ENCODE measurements around the gene RPAP2.
"Not testable (repeated sequence)": the region's sequence is repeated elsewhere in the genome, so short reads cannot be mapped to it uniquely, and the experiment has no call there.

The RPAP2 gene

DNA sequence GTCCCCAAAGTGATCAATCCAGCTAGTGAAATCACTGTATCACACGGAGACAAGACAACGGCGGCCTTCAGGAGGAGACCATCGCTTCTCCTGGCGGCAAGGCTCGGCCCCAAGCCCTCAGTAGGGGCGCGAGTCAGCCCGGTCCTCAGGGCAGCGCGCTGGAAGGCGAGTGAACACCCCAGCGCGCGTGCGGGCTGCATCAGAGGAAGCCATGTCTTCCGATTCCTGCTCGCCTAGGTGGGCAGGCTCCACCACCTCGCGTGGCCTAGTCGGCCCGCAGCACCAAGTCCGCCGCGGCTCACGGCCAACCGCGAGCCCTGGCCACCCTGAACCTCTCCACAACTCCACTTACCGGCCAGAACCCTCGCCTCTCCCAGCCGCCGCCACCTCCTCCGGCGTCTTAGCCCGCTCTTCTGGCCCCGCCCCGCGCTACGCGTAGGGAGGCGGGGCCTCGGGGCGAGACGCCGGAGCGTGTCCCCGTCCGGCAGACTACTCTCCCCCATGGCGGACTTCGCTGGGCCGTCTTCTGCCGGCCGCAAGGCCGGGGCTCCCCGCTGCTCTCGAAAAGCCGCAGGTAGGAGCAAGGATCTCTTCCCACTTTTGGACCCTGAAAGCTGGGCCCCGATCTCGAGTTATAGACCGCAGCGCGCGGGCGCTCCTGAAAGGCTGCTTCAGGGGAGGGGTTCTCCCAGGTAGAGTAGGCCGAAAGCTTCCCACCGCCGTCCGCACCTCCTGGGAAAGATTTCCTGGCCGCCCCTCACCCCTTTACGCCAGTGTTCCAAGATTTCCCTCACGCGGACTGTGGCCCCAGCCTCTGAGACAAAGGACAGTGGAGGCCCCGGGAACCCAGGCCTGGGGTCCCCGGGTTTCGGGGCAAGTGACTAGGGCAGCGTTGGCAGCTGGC is at the start of gene RPAP2, which contains the start of gene GLMN:
TSS of gene RPAP2 (plus strand) at position 487 of the 904 bp plus-strand sequence. CDS start at position 502, 15 bp downstream.
TSS of gene GLMN (minus strand) at position 415 of the 904 bp plus-strand sequence. CDS start 988 bp downstream, outside the sequence.
- H3K4me3 ChIP-seq (replicated peaks; ENCODE audit: low read depth, low read length), result peak within 1 kb of the TSS; percentile 82
- TF ChIP-seq, protein P1, sequence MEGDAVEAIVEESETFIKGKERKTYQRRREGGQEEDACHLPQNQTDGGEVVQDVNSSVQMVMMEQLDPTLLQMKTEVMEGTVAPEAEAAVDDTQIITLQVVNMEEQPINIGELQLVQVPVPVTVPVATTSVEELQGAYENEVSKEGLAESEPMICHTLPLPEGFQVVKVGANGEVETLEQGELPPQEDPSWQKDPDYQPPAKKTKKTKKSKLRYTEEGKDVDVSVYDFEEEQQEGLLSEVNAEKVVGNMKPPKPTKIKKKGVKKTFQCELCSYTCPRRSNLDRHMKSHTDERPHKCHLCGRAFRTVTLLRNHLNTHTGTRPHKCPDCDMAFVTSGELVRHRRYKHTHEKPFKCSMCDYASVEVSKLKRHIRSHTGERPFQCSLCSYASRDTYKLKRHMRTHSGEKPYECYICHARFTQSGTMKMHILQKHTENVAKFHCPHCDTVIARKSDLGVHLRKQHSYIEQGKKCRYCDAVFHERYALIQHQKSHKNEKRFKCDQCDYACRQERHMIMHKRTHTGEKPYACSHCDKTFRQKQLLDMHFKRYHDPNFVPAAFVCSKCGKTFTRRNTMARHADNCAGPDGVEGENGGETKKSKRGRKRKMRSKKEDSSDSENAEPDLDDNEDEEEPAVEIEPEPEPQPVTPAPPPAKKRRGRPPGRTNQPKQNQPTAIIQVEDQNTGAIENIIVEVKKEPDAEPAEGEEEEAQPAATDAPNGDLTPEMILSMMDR (IDR thresholded peaks at IDR 0.05; ENCODE audit: low read depth, low read length, missing control alignments), result no peak
- peak; percentile 26 for DNase-seq (ENCODE audit: extremely low read depth, low read depth)

DNA sequence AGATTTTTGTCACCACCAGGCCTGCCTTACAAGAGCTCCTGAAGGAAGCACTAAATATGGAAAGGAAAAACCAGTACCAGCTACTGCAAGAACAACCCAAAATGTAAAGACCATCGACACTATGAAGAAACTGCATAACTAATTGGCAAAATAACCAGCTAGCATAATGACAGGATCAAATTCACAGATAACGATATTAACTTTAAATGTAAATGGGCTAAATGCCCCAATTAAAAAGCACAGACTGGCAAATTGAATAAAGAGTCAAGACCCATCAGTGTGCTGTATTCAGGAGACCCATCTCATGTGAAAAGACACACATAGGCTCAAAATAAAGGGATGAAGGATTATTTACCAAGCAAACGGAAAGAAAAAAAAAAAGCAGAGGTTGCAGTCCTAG is 44.1 kb upstream of the RPAP2 start:
- DNase-seq (ENCODE audit: extremely low read depth, low read depth); H3K4me3 ChIP-seq (replicated peaks; ENCODE audit: low read depth, low read length): not testable (repeated sequence)

DNA sequence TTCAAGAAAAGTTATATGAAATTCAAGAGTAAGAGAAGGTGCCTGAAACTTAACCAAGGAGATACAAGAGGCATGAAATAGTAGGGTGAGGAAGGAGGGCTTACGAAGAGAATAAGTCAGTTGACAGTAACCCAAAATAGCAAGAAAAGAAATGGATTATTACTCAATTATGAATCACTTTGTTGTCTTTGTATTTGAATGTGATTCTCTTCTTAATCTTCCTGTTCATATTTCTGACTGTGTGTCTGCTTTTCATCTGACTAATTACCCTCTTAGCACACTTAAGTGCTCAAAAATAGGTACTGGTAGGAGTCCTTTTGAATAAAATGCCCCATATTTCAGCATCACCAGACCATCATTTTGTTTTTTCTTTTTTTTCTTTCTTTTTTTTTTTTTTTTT is 39.5 kb upstream of the RPAP2 start:
- TF ChIP-seq, protein P1 (IDR thresholded peaks at IDR 0.05; ENCODE audit: low read depth, low read length, missing control alignments), result no peak
- no peak for DNase-seq (ENCODE audit: extremely low read depth, low read depth)
- no peak overlapping the region for H3K4me3 ChIP-seq (replicated peaks; ENCODE audit: low read depth, low read length)

DNA sequence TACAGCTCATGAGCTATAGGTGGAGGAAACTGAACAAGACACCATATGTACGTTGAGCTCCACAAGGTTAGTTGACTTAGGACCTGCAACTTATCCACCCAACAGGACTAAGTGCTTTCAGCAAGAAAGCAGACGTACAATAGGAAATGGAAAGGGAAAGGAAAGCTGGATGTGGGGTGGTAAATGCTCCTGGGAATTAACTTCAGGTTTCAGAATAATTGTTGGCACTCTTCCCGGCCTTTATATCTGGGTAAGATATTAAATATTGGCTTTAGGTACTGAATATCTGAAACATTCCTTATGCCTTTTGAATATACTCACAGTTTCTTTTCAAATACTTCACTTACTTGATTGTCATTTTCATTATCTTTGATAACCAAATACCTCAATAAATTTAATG is 36.3 kb upstream of the RPAP2 start:
- DNase-seq (ENCODE audit: extremely low read depth, low read depth), result no peak
- no peak overlapping the region for H3K4me3 ChIP-seq (replicated peaks; ENCODE audit: low read depth, low read length)
- TF ChIP-seq, protein P1 (IDR thresholded peaks at IDR 0.05; ENCODE audit: low read depth, low read length, missing control alignments), result no peak

DNA sequence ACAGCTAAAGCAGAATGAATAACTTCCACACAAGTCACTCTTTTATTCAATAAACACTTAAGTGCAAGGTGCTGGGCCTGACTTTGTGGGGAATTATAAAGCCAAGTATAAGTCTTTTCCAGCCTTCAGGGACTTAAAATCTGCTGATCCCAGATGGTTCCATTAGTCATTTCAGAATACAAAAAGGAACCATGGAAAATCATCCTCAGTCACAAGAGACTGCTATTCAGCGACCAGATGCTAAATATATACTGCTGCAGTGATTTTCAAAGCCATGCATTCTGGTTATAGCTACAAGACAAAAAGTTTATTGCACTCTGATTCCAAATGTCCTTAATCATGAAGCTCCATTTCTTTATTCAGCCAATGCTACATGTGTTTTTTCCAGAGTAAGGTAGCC is 25.8 kb upstream of the RPAP2 start:
- DNase-seq (ENCODE audit: extremely low read depth, low read depth), result no peak
- TF ChIP-seq, protein P1 (IDR thresholded peaks at IDR 0.05; ENCODE audit: low read depth, low read length, missing control alignments), result no peak
- H3K4me3 ChIP-seq (replicated peaks; ENCODE audit: low read depth, low read length), result no peak overlapping the region

DNA sequence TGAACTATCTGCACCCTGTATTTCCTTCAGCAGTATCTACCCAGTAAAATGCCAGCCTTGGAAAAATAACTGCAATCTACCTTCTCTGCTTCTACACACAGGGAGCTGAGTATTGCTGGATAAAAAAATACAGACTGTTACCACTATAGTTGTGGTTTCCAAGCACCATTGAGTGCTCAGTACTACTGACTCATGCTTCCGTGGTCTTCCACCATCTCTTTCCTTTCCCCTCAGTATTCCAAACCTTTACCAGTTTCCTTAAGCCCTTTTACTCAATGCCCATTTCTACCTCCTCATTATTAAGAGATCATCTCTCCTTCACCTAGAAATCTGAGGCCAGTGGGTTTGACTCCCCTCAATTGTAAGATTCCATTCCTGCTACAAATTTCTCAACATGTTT is 23.9 kb upstream of the RPAP2 start:
- no peak for DNase-seq (ENCODE audit: extremely low read depth, low read depth)
- TF ChIP-seq, protein P1 (IDR thresholded peaks at IDR 0.05; ENCODE audit: low read depth, low read length, missing control alignments), result no peak
- H3K4me3 ChIP-seq (replicated peaks; ENCODE audit: low read depth, low read length), result no peak overlapping the region

DNA sequence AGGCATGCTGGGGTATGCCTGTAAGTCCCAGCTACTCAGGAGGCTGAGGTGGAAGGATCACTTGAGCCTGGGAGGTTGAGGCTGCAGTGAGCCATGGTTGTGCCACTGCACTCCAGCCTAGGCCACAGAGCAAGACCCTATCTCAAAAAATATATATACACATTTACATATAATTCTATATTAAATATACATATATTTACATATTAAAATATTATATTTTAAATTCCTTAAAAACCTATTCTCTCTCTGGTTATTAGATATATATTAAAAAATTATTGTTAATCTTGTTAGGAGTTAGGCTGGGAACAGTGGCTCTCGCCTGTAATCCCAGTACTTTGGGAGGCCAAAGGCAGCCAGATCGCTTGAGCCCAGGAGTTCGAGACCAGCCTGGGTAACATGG is 22.8 kb upstream of the RPAP2 start:
- TF ChIP-seq, protein P1 (IDR thresholded peaks at IDR 0.05; ENCODE audit: low read depth, low read length, missing control alignments), result no peak
- H3K4me3 ChIP-seq (replicated peaks; ENCODE audit: low read depth, low read length), result no peak overlapping the region
- DNase-seq (ENCODE audit: extremely low read depth, low read depth), result no peak
